ENCODE measurements around the gene TPSG1.

Gene TPSG1

DNA sequence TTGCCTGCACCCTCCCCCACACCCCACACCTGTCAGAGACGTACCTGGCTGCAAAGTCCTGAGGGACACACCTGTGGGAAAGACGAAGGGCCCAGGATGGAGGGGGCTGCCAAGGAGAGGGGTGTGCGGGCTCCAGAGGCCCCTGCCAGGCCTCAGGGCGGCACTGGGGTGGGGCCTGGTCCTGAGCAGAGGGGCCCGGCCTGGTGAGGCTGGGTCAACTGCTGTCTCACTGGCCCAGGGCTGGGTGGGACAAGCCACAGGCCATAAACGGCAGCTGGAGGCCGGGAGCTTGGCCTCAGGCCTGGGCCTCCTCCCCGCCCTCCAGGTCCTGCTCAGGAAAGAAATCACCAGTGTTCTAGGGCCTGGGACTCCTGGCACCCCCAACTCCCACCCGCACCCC, 510 bp downstream of the TPSG1 start:
- no peak overlapping the region for H2BK5ac ChIP-seq (ENCODE audit: low read depth, low read length, poor library complexity)
- no peaks in the 10 kb centered on the region for H3K79me1 ChIP-seq (ENCODE audit: low read length)
- no peak overlapping the region for H3K4me3 ChIP-seq (ENCODE audit: low read depth, low read length)
- no CpG with 5 or more reads among the region's 9 CpGs for WGBS (ENCODE audit: extremely low coverage, insufficient coverage, insufficient read length)
- H3K4ac ChIP-seq (ENCODE audit: low read depth, low read length) = no peak overlapping the region
- no peak overlapping the region for H3K27ac ChIP-seq (ENCODE audit: low read depth, low read length)
- no peak overlapping the region for H2BK120ac ChIP-seq (ENCODE audit: insufficient read depth, low read length, poor library complexity)
- no peak overlapping the region for H4K8ac ChIP-seq (ENCODE audit: low read depth, low read length)
- H2AFZ ChIP-seq (ENCODE audit: insufficient read depth, low read length, poor library complexity) = no peak overlapping the region
- H3K79me2 ChIP-seq (ENCODE audit: control insufficient read depth, insufficient read depth, low read length, poor library complexity) = no peaks in the 10 kb centered on the region
- H2BK12ac ChIP-seq (ENCODE audit: low read length) = no peak overlapping the region
- H4K91ac ChIP-seq (ENCODE audit: low read depth, low read length) = no peak overlapping the region
- H3K18ac ChIP-seq (ENCODE audit: low read length) = no peak overlapping the region
- no peak overlapping the region for H3K4me2 ChIP-seq (ENCODE audit: low read length)
- no peaks in the 10 kb centered on the region for H3K4me1 ChIP-seq (ENCODE audit: control insufficient read depth in 1 of 2, insufficient read depth in 2 of 2, low read length in 2 of 2)
- DNase-seq = no peak
- no peak overlapping the region for H4K12ac ChIP-seq (ENCODE audit: low read depth, low read length)
- H3K23ac ChIP-seq (ENCODE audit: low read length) = no peak overlapping the region
- no peaks in the 10 kb centered on the region for H3K36me3 ChIP-seq (ENCODE audit: control insufficient read depth in 1 of 2, insufficient read depth in 2 of 2, low read length in 2 of 2)
- H3K14ac ChIP-seq (ENCODE audit: low read length) = no peak overlapping the region
- no peak overlapping the region for H3K9ac ChIP-seq (ENCODE audit: low read length)
- no peak overlapping the region for H2AK5ac ChIP-seq (ENCODE audit: low read length)
- no peaks in the 10 kb centered on the region for H3K27me3 ChIP-seq (ENCODE audit: insufficient read depth, low read length)
- peaks cover 2% of the 10 kb centered on the region for H3K9me3 ChIP-seq (ENCODE audit: insufficient read depth, low read depth, low read length)

DNA sequence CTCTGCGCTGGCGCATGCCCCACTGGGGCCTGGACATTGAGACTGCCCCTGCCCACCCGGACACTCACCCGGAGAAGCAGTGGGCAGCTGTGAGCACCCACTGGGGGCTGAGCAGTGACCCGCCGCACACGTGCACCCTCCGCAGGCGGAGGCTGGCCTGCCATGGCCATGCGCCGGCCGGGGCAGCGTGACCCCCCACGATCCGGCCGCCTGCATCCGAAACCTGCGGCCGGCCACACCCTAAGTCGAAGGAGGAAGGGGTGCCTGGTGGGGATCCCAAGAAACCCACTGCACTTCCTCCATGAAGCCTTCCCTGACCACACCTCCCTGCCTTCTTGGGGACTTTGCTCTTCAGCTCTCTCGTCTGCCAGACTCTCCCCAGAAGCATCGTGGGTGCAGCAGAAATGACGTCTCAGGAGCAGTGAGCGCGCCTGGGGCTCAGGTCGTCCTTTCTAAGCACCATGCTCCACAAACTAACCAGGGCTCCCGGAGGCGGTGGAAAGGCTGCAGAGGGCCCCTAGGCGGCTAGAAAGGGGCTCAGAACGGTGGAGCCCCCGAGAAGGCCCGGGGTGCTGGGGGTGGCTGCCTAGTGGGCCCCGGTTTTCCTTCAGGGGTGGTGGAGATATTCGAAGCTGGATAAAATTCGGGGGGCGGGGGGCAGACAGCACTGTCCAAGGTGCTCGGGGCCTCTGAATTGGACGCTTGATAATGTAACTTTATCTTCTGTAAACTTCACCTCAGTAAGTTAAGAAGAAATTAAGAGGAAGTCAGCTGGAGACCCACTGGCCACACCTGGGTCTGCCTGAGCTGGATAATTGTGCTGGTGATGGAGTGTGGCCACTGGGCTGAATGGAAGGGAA, 1.5 kb downstream of the TPSG1 start:
- Histone ChIP-seq H3K27me3 (ENCODE audit: insufficient read depth, low read length) (no peaks in the 10 kb centered on the region), H3K36me3 (ENCODE audit: control insufficient read depth in 1 of 2, insufficient read depth in 2 of 2, low read length in 2 of 2) (no peaks in the 10 kb centered on the region), H3K4me2 (ENCODE audit: low read length) (no peak overlapping the region), H2BK12ac (ENCODE audit: low read length) (no peak overlapping the region), H2BK120ac (ENCODE audit: insufficient read depth, low read length, poor library complexity) (no peak overlapping the region), H3K4me1 (ENCODE audit: control insufficient read depth in 1 of 2, insufficient read depth in 2 of 2, low read length in 2 of 2) (no peaks in the 10 kb centered on the region), H2AFZ (ENCODE audit: insufficient read depth, low read length, poor library complexity) (no peak overlapping the region), H3K4ac (ENCODE audit: low read depth, low read length) (no peak overlapping the region), H3K9me3 (ENCODE audit: insufficient read depth, low read depth, low read length) (peaks cover 2% of the 10 kb centered on the region), H2BK5ac (ENCODE audit: low read depth, low read length, poor library complexity) (no peak overlapping the region), H4K8ac (ENCODE audit: low read depth, low read length) (no peak overlapping the region), H3K79me2 (ENCODE audit: control insufficient read depth, insufficient read depth, low read length, poor library complexity) (no peaks in the 10 kb centered on the region), H3K14ac (ENCODE audit: low read length) (no peak overlapping the region), H3K23ac (ENCODE audit: low read length) (no peak overlapping the region), H3K18ac (ENCODE audit: low read length) (no peak overlapping the region), H4K91ac (ENCODE audit: low read depth, low read length) (no peak overlapping the region), H3K4me3 (ENCODE audit: low read depth, low read length) (no peak overlapping the region), H2AK5ac (ENCODE audit: low read length) (no peak overlapping the region), H3K27ac (ENCODE audit: low read depth, low read length) (no peak overlapping the region), H4K12ac (ENCODE audit: low read depth, low read length) (no peak overlapping the region), H3K9ac (ENCODE audit: low read length) (no peak overlapping the region), H3K79me1 (ENCODE audit: low read length) (no peaks in the 10 kb centered on the region)
- no CpG with 5 or more reads among the region's 38 CpGs for WGBS (ENCODE audit: extremely low coverage, insufficient coverage, insufficient read length)
- no peak for DNase-seq

- no peak overlapping the region for H4K8ac ChIP-seq (ENCODE audit: low read depth, low read length)
- H4K12ac ChIP-seq (ENCODE audit: low read depth, low read length) = no peak overlapping the region
- no peak overlapping the region for H4K91ac ChIP-seq (ENCODE audit: low read depth, low read length)
- H3K9ac ChIP-seq (ENCODE audit: low read length) = no peak overlapping the region
- H3K9me3 ChIP-seq (ENCODE audit: insufficient read depth, low read depth, low read length) = peaks cover 2% of the 10 kb centered on the region
- H3K4me1 ChIP-seq (ENCODE audit: control insufficient read depth in 1 of 2, insufficient read depth in 2 of 2, low read length in 2 of 2) = no peaks in the 10 kb centered on the region
- no peak overlapping the region for H3K4me3 ChIP-seq (ENCODE audit: low read depth, low read length)
- H3K4ac ChIP-seq (ENCODE audit: low read depth, low read length) = no peak overlapping the region
- H2BK12ac ChIP-seq (ENCODE audit: low read length) = no peak overlapping the region
- H2AK5ac ChIP-seq (ENCODE audit: low read length) = no peak overlapping the region
- no peak overlapping the region for H3K14ac ChIP-seq (ENCODE audit: low read length)
- no peak overlapping the region for H2AFZ ChIP-seq (ENCODE audit: insufficient read depth, low read length, poor library complexity)
- DNase-seq = no peak
- no peak overlapping the region for H3K23ac ChIP-seq (ENCODE audit: low read length)
- no peak overlapping the region for H2BK5ac ChIP-seq (ENCODE audit: low read depth, low read length, poor library complexity)
- H2BK120ac ChIP-seq (ENCODE audit: insufficient read depth, low read length, poor library complexity) = no peak overlapping the region
- H3K36me3 ChIP-seq (ENCODE audit: control insufficient read depth in 1 of 2, insufficient read depth in 2 of 2, low read length in 2 of 2) = no peaks in the 10 kb centered on the region
- H3K79me2 ChIP-seq (ENCODE audit: control insufficient read depth, insufficient read depth, low read length, poor library complexity) = no peaks in the 10 kb centered on the region
- H3K4me2 ChIP-seq (ENCODE audit: low read length) = no peak overlapping the region
- H3K27me3 ChIP-seq (ENCODE audit: insufficient read depth, low read length) = no peaks in the 10 kb centered on the region
- no peaks in the 10 kb centered on the region for H3K79me1 ChIP-seq (ENCODE audit: low read length)
- no peak overlapping the region for H3K27ac ChIP-seq (ENCODE audit: low read depth, low read length)
- H3K18ac ChIP-seq (ENCODE audit: low read length) = no peak overlapping the region
- WGBS (ENCODE audit: extremely low coverage, insufficient coverage, insufficient read length) = no CpG with 5 or more reads among the region's 25 CpGs
These were observed 2.3 kb downstream of the TPSG1 start for GRCh38 chr16:1222553-1223354.

- H4K8ac ChIP-seq (ENCODE audit: low read depth, low read length) = no peak overlapping the region
- DNase-seq = no peak
- H3K4me3 ChIP-seq (ENCODE audit: low read depth, low read length) = no peak overlapping the region
- no peaks in the 10 kb centered on the region for H3K79me1 ChIP-seq (ENCODE audit: low read length)
- no peaks in the 10 kb centered on the region for H3K79me2 ChIP-seq (ENCODE audit: control insufficient read depth, insufficient read depth, low read length, poor library complexity)
- H3K9ac ChIP-seq (ENCODE audit: low read length) = no peak overlapping the region
- H3K4me1 ChIP-seq (ENCODE audit: control insufficient read depth in 1 of 2, insufficient read depth in 2 of 2, low read length in 2 of 2) = no peaks in the 10 kb centered on the region
- no peak overlapping the region for H2BK12ac ChIP-seq (ENCODE audit: low read length)
- H3K18ac ChIP-seq (ENCODE audit: low read length) = no peak overlapping the region
- peaks cover 2% of the 10 kb centered on the region for H3K9me3 ChIP-seq (ENCODE audit: insufficient read depth, low read depth, low read length)
- H3K36me3 ChIP-seq (ENCODE audit: control insufficient read depth in 1 of 2, insufficient read depth in 2 of 2, low read length in 2 of 2) = no peaks in the 10 kb centered on the region
- H2BK5ac ChIP-seq (ENCODE audit: low read depth, low read length, poor library complexity) = no peak overlapping the region
- H3K27me3 ChIP-seq (ENCODE audit: insufficient read depth, low read length) = no peaks in the 10 kb centered on the region
- no peak overlapping the region for H3K4ac ChIP-seq (ENCODE audit: low read depth, low read length)
- H3K27ac ChIP-seq (ENCODE audit: low read depth, low read length) = no peak overlapping the region
- H2AFZ ChIP-seq (ENCODE audit: insufficient read depth, low read length, poor library complexity) = no peak overlapping the region
- no peak overlapping the region for H2BK120ac ChIP-seq (ENCODE audit: insufficient read depth, low read length, poor library complexity)
- H3K23ac ChIP-seq (ENCODE audit: low read length) = no peak overlapping the region
- no peak overlapping the region for H4K91ac ChIP-seq (ENCODE audit: low read depth, low read length)
- H3K4me2 ChIP-seq (ENCODE audit: low read length) = no peak overlapping the region
- no peak overlapping the region for H3K14ac ChIP-seq (ENCODE audit: low read length)
- H4K12ac ChIP-seq (ENCODE audit: low read depth, low read length) = no peak overlapping the region
- WGBS (ENCODE audit: extremely low coverage, insufficient coverage, insufficient read length) = no CpG with 5 or more reads among the region's 40 CpGs
- no peak overlapping the region for H2AK5ac ChIP-seq (ENCODE audit: low read length)
These were observed 3.2 kb downstream of the TPSG1 start for GRCh38 chr16:1221628-1222552.
